ENCODE measurements around the gene SPATA17.

SPATA17 gene

GRCh38 chr1:217626321-217626720 lies 4.8 kb upstream of the SPATA17 start:
- no peak for TF ChIP-seq RARB (CRISPR knock-in tag; IDR thresholded peaks at IDR 0.05)
- no peak for TF ChIP-seq TOX (CRISPR knock-in tag; IDR thresholded peaks at IDR 0.05; ENCODE audit: borderline replicate concordance)
- TF ChIP-seq ZNF70 (CRISPR knock-in tag; IDR thresholded peaks at IDR 0.05): no peak
- no peak for TF ChIP-seq ZNF565 (CRISPR knock-in tag; conservative IDR thresholded peaks at IDR 0.05; ENCODE audit: low read depth)
- TF ChIP-seq ZFP3 (CRISPR knock-in tag; IDR thresholded peaks at IDR 0.05): no peak
- no peak for TF ChIP-seq TSHZ2 (CRISPR knock-in tag; IDR thresholded peaks at IDR 0.05)

GRCh38 chr1:217627431-217627830 lies 3.7 kb upstream of the SPATA17 start:
- TF ChIP-seq CREB5 (CRISPR knock-in tag; IDR thresholded peaks at IDR 0.05; ENCODE audit: low read depth): no peak
- TF ChIP-seq TOX (CRISPR knock-in tag; IDR thresholded peaks at IDR 0.05; ENCODE audit: borderline replicate concordance): no peak
- TF ChIP-seq CSRNP3 (CRISPR knock-in tag; IDR thresholded peaks at IDR 0.05): no peak
- no peak for TF ChIP-seq ESRRG (CRISPR knock-in tag; IDR thresholded peaks at IDR 0.05)
- TF ChIP-seq RARB (CRISPR knock-in tag; IDR thresholded peaks at IDR 0.05): no peak
- TF ChIP-seq ZC3H10 (CRISPR knock-in tag; IDR thresholded peaks at IDR 0.05): no peak
- TF ChIP-seq POU6F1 (CRISPR knock-in tag; IDR thresholded peaks at IDR 0.05; ENCODE audit: borderline replicate concordance, low read depth): no peak
- TF ChIP-seq SNAI2 (CRISPR knock-in tag; IDR thresholded peaks at IDR 0.05): no peak
- no peak for ATAC-seq

More at GRCh38 chr1:217626321-217626720, 4.8 kb upstream of the SPATA17 start:
- ATAC-seq: no peak

GRCh38 chr1:217642455-217642854 lies 11.3 kb downstream of the SPATA17 start:
- ATAC-seq: no peak

More at GRCh38 chr1:217642455-217642854, 11.3 kb downstream of the SPATA17 start:
- TF ChIP-seq TSHZ2 (CRISPR knock-in tag; IDR thresholded peaks at IDR 0.05) (no peak), CSRNP3 (CRISPR knock-in tag; IDR thresholded peaks at IDR 0.05) (no peak), CREB5 (CRISPR knock-in tag; IDR thresholded peaks at IDR 0.05; ENCODE audit: low read depth) (no peak), BACH2 (CRISPR knock-in tag; IDR thresholded peaks at IDR 0.05; ENCODE audit: borderline replicate concordance) (no peak), ISL1 (CRISPR knock-in tag; IDR thresholded peaks at IDR 0.05) (no peak), PPARA (CRISPR knock-in tag; IDR thresholded peaks at IDR 0.05; ENCODE audit: borderline replicate concordance) (no peak), SNAI2 (CRISPR knock-in tag; IDR thresholded peaks at IDR 0.05) (no peak), PATZ1 (CRISPR knock-in tag; IDR thresholded peaks at IDR 0.05; ENCODE audit: borderline replicate concordance) (no peak), TOX (CRISPR knock-in tag; IDR thresholded peaks at IDR 0.05; ENCODE audit: borderline replicate concordance) (no peak)

Data from SK-N-SH treated with all-trans-retinoic acid at 6 μM for 48 hours (cell line).